BLaER1 treated with 17β-estradiol and CSF1 and Interleukin-3, amounts not matched to agents 10 nM and 100 nM (cell line): ENCODE results near the gene GSK3A.

ENCODE experiments used
- H3K27ac ChIP-seq, 11 experiments: shearing (Covaris generic); formaldehyde crosslinking; 2 replicates each; pipeline ENCODE4 v1.8.1; 2022
- H3K27me3 ChIP-seq, 11 experiments: shearing (Covaris generic); formaldehyde crosslinking; 2 replicates each; pipeline ENCODE4 v1.8.1; 2022
- H3K36me3 ChIP-seq, 11 experiments: shearing (Covaris generic); formaldehyde crosslinking; 2 replicates each; pipeline ENCODE4 v1.8.1; 2022
- H3K4me1 ChIP-seq, 10 experiments: shearing (Covaris generic); formaldehyde crosslinking; 2 replicates each; pipeline ENCODE4 v1.8.1; 2022
- H3K4me2 ChIP-seq, 11 experiments: shearing (Covaris generic); formaldehyde crosslinking; 2 replicates each; pipeline ENCODE4 v1.8.1; 2022
- H3K4me3 ChIP-seq, 10 experiments: shearing (Covaris generic); formaldehyde crosslinking; 2 replicates each; pipeline ENCODE4 v1.8.1; 2022
- H3K9ac ChIP-seq, 11 experiments: shearing (Covaris generic); formaldehyde crosslinking; 2 replicates each; pipeline ENCODE4 v1.8.1; 2022
- H3K9me3 ChIP-seq, 11 experiments: shearing (Covaris generic); formaldehyde crosslinking; replicated peaks in 1 of 11; 2 replicates each; pipeline ENCODE4 v1.8.1; 2022
- H4K20me1 ChIP-seq, 11 experiments: shearing (Covaris generic); formaldehyde crosslinking; 2 replicates each; pipeline ENCODE4 v1.8.1; 2022
- Cebpa-rat ChIP-seq, 11 experiments: shearing (Covaris generic); IDR thresholded peaks; 2 replicates each; pipeline ENCODE4 v1.8.1; 2022

Gene GSK3A

DNA sequence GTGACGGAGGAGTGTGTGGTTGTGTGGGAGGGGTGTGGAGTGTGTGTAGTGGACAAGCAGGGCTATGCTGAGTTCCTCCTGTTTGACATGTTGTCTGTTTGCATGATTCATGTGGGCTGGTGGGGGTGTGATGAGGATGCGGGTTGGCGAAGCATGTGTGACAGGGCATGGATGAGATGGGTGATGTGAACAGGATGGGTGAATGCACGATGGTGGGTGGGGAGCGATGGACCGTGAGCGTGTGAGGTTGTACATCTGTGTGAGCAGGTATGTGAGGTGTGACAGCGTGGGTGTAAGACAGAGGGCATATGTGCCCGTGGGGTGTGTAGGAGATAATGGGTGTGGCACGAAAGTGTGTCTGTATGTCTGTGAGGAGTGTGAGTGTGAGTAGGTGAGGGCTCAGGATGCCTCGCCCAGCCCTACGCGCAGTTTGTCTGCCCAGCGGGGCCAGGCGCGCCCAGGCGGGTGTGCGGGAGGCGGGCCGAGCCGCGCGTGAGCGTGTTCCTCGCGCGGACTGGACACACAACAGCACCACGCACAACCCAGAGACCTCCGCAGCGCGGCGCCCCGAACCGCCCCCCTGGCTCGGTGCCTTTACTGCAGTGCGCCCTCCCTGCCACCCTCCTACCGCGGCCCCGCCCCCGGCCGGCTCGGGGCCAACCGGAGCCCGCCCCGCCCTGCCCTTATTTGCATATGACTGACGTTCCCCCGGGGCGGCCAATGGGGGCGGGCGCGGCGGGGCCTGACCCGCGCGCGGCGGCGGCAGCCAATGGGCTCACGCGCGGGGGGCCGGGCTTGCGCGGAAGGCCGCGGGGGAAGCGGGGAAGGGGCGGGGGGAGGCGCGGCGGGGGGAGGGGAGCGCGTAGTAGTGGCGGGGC lies 41.0 kb upstream of the GSK3A start:
- H3K27ac ChIP-seq: peak overlapping the region; percentile 83 to 95 (median 90)
- H3K9ac ChIP-seq: peak overlapping the region; percentile 84 to 93 (median 89)
- peak overlapping the region; percentile 93 to 100 (median 98) for H3K4me2 ChIP-seq
- no peak for TF ChIP-seq Cebpa-rat (IDR thresholded peaks at IDR 0.05)
- peak overlapping the region; percentile 64 to 82 (median 74) for H3K4me3 ChIP-seq
- H3K4me1 ChIP-seq: peaks cover 73 to 82% (median 77%) of the 10 kb centered on the region in 10 experiments
- H3K27me3 ChIP-seq: no peaks in the 10 kb centered on the region
- H4K20me1 ChIP-seq: peaks cover 34 to 72% (median 53%) of the 10 kb centered on the region in 11 experiments; a peak in 21 of 22 replicates
- peaks cover 15 to 19% (median 18%) of the 10 kb centered on the region in 11 experiments for H3K36me3 ChIP-seq
- no peaks in the 10 kb centered on the region for H3K9me3 ChIP-seq

DNA sequence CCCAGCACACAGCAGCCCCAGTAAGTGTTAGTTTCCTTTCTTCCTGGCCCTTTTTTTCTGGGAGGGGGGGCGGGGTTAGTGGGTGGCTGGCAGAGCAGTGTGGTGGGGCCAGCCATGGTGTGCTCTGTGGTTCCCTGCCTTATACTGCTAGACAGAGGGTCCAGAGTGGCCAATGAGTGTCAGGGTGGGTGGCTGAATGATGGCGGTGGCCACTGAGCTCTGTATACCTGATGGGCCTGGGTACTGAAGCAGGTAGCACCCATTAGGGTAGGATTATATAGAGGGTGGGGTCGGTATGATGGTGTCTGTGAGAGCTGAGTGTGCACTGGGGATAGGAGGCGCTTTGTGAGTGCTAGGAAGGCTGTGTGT lies 40.4 kb upstream of the GSK3A start:
- peaks cover 34 to 72% (median 54%) of the 10 kb centered on the region in 11 experiments for H4K20me1 ChIP-seq
- peaks cover 9 to 15% (median 12%) of the 10 kb centered on the region in 11 experiments for H3K36me3 ChIP-seq
- H3K27ac ChIP-seq: peak overlapping the region; percentile 60 to 85 (median 77); a peak in 20 of 22 replicates
- H3K4me2 ChIP-seq: peak overlapping the region; percentile 93 to 100 (median 97)
- H3K27me3 ChIP-seq: no peaks in the 10 kb centered on the region
- TF ChIP-seq Cebpa-rat (IDR thresholded peaks at IDR 0.05): no peak
- H3K9me3 ChIP-seq: no peaks in the 10 kb centered on the region
- H3K4me1 ChIP-seq: peaks cover 73 to 82% (median 77%) of the 10 kb centered on the region in 10 experiments
- H3K4me3 ChIP-seq: peak overlapping the region; percentile 55 to 72 (median 62); a peak in 19 of 20 replicates
- peak overlapping the region in 10 of 11 experiments; percentile 60 to 84 (median 80); a peak in 20 of 22 replicates for H3K9ac ChIP-seq

DNA sequence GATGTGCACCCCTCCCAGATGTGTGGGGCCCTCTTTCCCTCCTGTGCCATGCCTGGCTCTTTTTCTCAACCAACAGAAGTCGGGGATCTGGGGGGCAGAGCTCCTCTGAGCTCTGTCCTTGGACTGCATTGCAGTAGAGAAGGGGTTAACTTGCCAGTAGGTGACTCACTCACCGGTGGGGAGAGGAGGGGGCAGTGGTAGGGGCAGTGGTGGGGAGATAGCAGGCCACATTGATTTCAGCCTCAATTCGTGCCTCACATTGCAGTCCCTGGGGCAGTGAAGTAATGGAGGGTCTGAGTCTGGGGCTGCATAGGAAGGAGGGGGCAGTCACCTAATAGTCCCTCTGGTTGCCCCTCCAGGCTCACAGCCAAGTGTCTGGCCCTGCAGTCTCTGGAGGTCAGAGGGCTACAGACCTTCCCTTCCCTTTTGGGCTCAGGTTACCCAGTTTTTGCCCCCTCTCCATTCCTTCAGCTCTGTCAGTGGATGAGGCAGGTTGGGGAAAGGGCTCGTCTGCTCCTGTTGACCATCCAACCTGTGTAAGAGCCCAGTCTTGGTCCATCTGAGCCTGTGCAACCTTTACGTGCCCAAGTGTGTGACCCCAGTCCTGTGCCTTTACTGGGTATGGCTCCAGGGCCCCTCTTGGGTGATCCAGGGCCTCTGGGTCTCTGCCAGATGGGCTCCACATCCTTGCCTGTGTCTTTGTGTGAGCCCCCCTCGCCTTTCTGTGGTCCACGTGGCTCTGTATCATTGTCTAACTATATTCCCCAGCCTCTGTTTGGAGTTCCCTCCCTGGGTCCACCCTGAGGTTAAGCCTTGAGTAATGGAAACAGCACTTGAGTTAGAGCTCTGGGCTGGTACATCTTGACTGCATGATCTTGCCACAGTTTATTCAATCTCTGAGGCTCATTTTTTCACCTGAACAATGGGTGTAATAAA lies 39.7 kb upstream of the GSK3A start:
- peaks cover 2 to 15% (median 5%) of the 10 kb centered on the region in 11 experiments; a peak in 21 of 22 replicates for H3K36me3 ChIP-seq
- H3K9me3 ChIP-seq: no peaks in the 10 kb centered on the region
- H4K20me1 ChIP-seq: peaks cover 33 to 72% (median 51%) of the 10 kb centered on the region in 11 experiments
- peak overlapping the region; percentile 93 to 100 (median 97) for H3K4me2 ChIP-seq
- peak overlapping the region; percentile 59 to 84 (median 80); a peak in 21 of 22 replicates for H3K9ac ChIP-seq
- no peak for TF ChIP-seq Cebpa-rat (IDR thresholded peaks at IDR 0.05)
- no peaks in the 10 kb centered on the region for H3K27me3 ChIP-seq
- peaks cover 73 to 82% (median 77%) of the 10 kb centered on the region in 10 experiments for H3K4me1 ChIP-seq
- H3K4me3 ChIP-seq: peak overlapping the region; percentile 21 to 84 (median 59); a peak in 17 of 20 replicates
- H3K27ac ChIP-seq: peak overlapping the region; percentile 48 to 85 (median 74); a peak in 21 of 22 replicates

DNA sequence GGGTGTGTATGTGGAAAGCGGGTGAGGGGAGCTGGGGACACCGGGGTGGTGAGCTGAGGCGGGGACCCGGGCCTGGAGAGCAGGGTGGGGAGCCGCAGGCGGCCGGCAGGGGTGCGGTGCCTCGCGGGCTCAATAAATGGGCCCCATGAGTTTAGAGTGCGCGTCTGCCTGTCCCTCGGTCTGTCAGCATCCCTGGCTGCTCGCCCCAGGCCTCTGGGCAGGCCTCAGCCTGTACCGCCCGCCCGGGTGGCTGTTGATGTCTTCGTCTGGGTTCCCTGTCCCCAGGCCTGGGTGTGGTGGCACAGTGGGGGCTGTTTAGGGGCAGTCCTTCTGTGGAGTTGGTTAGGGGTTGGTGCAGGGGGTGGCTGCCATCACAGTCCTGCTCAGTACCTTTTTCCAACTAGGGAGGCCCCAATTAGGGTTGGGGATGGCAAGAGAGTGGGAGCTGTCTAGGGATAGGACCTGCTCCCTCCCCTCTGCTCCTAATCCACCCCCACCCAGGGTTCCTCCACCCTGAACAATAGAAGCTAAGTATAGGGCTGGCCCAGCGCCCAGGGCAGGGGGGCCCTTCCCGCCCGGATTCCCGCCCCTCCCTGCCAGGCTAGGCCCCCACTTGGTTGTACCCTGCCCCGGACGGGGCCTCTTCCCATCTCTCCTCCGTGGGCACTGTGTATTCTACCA lies 38.9 kb upstream of the GSK3A start:
- peak overlapping the region; percentile 48 to 85 (median 74); a peak in 21 of 22 replicates for H3K27ac ChIP-seq
- H3K9ac ChIP-seq: peak overlapping the region; percentile 59 to 84 (median 80); a peak in 21 of 22 replicates
- H4K20me1 ChIP-seq: peaks cover 36 to 71% (median 50%) of the 10 kb centered on the region in 11 experiments
- H3K4me1 ChIP-seq: peaks cover 74 to 83% (median 77%) of the 10 kb centered on the region in 10 experiments
- H3K4me2 ChIP-seq: peak overlapping the region; percentile 93 to 100 (median 97)
- no peaks in the 10 kb centered on the region for H3K27me3 ChIP-seq
- peaks cover 0 to 18% (median 5%) of the 10 kb centered on the region in 11 experiments; a peak in 9 of 22 replicates for H3K36me3 ChIP-seq
- H3K4me3 ChIP-seq: peak overlapping the region; percentile 41 to 84 (median 59); a peak in 19 of 20 replicates
- no peaks in the 10 kb centered on the region for H3K9me3 ChIP-seq
- TF ChIP-seq Cebpa-rat (IDR thresholded peaks at IDR 0.05): no peak

DNA sequence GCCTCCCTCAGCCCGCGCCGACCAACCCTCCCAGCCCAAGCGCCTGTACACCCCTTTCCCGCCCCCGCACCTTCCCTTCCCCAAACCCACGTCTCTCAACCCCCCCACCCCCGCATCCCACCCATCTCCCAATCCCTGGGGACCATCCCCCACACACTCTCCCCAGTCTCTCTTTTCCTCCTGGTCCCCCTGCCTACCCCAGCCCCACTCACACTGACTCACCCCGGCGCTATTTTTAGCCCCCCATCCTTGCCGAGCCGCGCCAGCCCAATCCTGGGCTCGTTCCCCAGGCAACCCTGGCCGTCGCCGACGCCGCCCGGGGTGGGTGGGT lies 38.4 kb upstream of the GSK3A start:
- H3K27me3 ChIP-seq: no peaks in the 10 kb centered on the region
- TF ChIP-seq Cebpa-rat (IDR thresholded peaks at IDR 0.05): no peak
- peak overlapping the region; percentile 76 to 86 (median 80) for H3K9ac ChIP-seq
- peaks cover 0 to 23% (median 6%) of the 10 kb centered on the region in 11 experiments; a peak in 12 of 22 replicates for H3K36me3 ChIP-seq
- H3K9me3 ChIP-seq: no peaks in the 10 kb centered on the region
- peaks cover 31 to 71% (median 50%) of the 10 kb centered on the region in 11 experiments for H4K20me1 ChIP-seq
- peak overlapping the region; percentile 90 to 100 (median 97) for H3K4me2 ChIP-seq
- H3K4me1 ChIP-seq: peaks cover 74 to 83% (median 77%) of the 10 kb centered on the region in 10 experiments
- peak overlapping the region; percentile 40 to 85 (median 75); a peak in 21 of 22 replicates for H3K27ac ChIP-seq
- H3K4me3 ChIP-seq: peak overlapping the region; percentile 67 to 84 (median 72)

DNA sequence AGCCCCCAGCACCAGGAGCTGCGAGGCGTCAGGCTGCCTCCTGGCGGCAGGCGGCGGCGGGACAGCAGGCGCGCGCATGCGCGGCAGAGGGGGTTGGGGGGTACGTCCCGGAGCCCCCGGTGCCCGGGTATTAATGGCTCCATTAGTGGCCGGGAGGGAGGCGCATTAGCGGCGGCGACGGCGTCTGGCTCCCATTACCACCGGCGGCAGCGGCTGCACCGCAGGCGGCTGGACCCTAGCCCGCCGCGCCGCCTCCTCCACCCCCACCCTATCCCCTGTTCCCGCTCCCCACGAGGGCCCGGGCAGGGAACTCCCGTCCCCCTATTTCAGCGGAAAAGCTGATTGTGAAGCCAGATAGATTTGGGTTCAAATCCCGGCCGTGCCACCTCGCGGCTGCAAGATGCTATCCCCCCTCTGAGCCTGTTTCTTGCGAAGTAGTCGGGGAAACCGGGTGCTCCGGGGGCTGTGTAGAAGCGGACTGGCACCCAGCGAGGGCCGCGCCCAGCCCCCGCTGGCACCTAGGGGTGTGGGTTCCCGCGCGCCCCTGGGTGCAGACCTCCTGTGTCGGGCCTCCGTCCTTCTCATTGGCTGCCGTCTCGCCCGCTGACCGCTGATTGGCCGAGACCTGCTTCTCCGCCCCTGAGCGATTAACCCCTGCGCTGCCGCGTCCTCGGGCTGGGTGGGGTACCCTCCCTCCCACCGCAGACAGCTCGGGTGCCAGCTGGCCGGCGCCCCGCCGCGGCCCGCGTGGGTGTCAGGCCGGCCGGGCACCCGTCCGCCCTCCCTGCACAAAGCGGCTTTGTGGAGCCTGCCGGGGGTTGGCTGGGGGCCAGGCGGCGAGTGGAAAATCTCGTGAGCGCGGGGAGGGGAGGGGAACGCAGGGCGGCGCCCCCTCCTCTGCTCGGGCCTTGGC lies 37.8 kb upstream of the GSK3A start:
- Histone ChIP-seq H3K4me1 (peaks cover 69 to 83% (median 77%) of the 10 kb centered on the region in 10 experiments), H3K4me2 (peak overlapping the region; percentile 90 to 100 (median 97)), H3K9me3 (no peaks in the 10 kb centered on the region), H3K9ac (peak overlapping the region; percentile 76 to 86 (median 80)), H3K36me3 (peaks cover 2 to 30% (median 9%) of the 10 kb centered on the region in 11 experiments; a peak in 17 of 22 replicates), H3K27ac (peak overlapping the region; percentile 40 to 85 (median 75); a peak in 21 of 22 replicates), H3K4me3 (peak overlapping the region; percentile 67 to 84 (median 72)), H4K20me1 (peaks cover 30 to 71% (median 49%) of the 10 kb centered on the region in 11 experiments; a peak in 21 of 22 replicates), H3K27me3 (no peaks in the 10 kb centered on the region)
- TF ChIP-seq Cebpa-rat (IDR thresholded peaks at IDR 0.05): no peak
